ENCODE data around the gene KLK11. TPM values are rescaled to one million over a fixed set of nuclear protein-coding genes. Genes with fewer than 3 reads are reported as not detected.

KLK11 gene
- total RNA-seq, 1 donor, result not detected

Other genes starting within 250 kb of the KLK11 start
- not detected in 2 replicates for gene ACP4, start 236.2 kb downstream of the KLK11 start, total RNA-seq
- gene KLK1, start 202.8 kb downstream of the KLK11 start, total RNA-seq, result not detected in 2 replicates
- gene KLK15, start 193.0 kb downstream of the KLK11 start, total RNA-seq, result not detected in 2 replicates
- not detected in 2 replicates for gene KLK3, start 171.7 kb downstream of the KLK11 start, total RNA-seq
- gene KLK2, start 153.2 kb downstream of the KLK11 start, total RNA-seq, result not detected in 2 replicates
- gene KLK4, start 115.2 kb downstream of the KLK11 start, total RNA-seq, result 0.29 TPM in 1 of 2 replicates, not detected in the other
- gene KLK5, start 73.6 kb downstream of the KLK11 start, total RNA-seq, result not detected in 2 replicates
- not detected in 2 replicates for gene KLK6, start 57.0 kb downstream of the KLK11 start, total RNA-seq
- not detected in 2 replicates for gene KLK7, start 42.7 kb downstream of the KLK11 start, total RNA-seq
- gene KLK8, start 25.0 kb downstream of the KLK11 start, total RNA-seq, result not detected in 2 replicates
- not detected in 2 replicates for gene KLK10, start 6.9 kb downstream of the KLK11 start, total RNA-seq
- gene KLK12, start 8.4 kb upstream of the KLK11 start, total RNA-seq, result not detected in 2 replicates
- not detected in 2 replicates for gene KLK13, start 38.5 kb upstream of the KLK11 start, total RNA-seq
- gene KLK14, start 56.3 kb upstream of the KLK11 start, total RNA-seq, result not detected in 2 replicates
- 4.1 and 4.3 TPM in 2 replicates for gene CTU1, start 81.8 kb upstream of the KLK11 start, total RNA-seq
- under 0.01 TPM in 1 of 2 replicates, not detected in the other for gene SIGLEC9, start 98.3 kb upstream of the KLK11 start, total RNA-seq
- gene SIGLEC7, start 115.7 kb upstream of the KLK11 start, total RNA-seq, result not detected in 2 replicates
- gene CD33, start 198.5 kb upstream of the KLK11 start, total RNA-seq, result not detected in 2 replicates
- gene SIGLECL1, start 224.5 kb upstream of the KLK11 start, total RNA-seq, result not detected in 2 replicates